ENCODE results near the gene SNRNP70. TPM values are rescaled to one million over a fixed set of nuclear protein-coding genes. Genes with fewer than 3 reads are reported as not detected.
A peak's percentile ranks its signal among the peaks of the same experiment; 100 is the strongest.

The SNRNP70 gene
- total RNA-seq, 2 experiments from 2014 or later = 177 to 193 TPM

- no peak for DNase-seq
- CTCF ChIA-PET = interaction anchor here (0.7 to 3.7 kb wide), 12 partner anchors 10 to 613 kb away, joined by 3 to 23 read pairs (median 4); partner anchors contain the start of genes LIN7B and RUVBL2
- no peak overlapping the region for H3K27ac Mint-ChIP-seq
- H3K36me3 Mint-ChIP-seq (ENCODE audit: low read depth) = peaks cover 2% of the 10 kb centered on the region
- no peak for ATAC-seq
- peak overlapping the region; percentile 83 for H3K4me3 Mint-ChIP-seq
- peaks cover 8% of the 10 kb centered on the region for H3K27me3 Mint-ChIP-seq (ENCODE audit: low read depth)
- H3K4me1 Mint-ChIP-seq (ENCODE audit: low read depth) = peaks cover 20% of the 10 kb centered on the region
- no peaks in the 10 kb centered on the region for H3K9me3 Mint-ChIP-seq (ENCODE audit: insufficient read depth)
- POLR2A ChIA-PET = interaction anchor here (0.6 to 0.7 kb wide), 2 partner anchors 293 to 439 kb away, joined by 3 read pairs; no protein-coding TSS in a partner anchor
Observed at GRCh38 chr19:49128545-49129237, 43.4 kb downstream of the SNRNP70 start.

- H3K4me3 Mint-ChIP-seq = no peak overlapping the region
- CTCF ChIA-PET = interaction anchor here (0.7 to 3.7 kb wide), 6 partner anchors 15 to 614 kb away, joined by 3 to 23 read pairs (median 9); partner anchors contain the start of gene LIN7B
- POLR2A ChIA-PET = interaction anchor here (0.7 kb wide), 1 partner anchor 440 kb away, joined by 3 read pairs; no protein-coding TSS in a partner anchor
- peaks cover 25% of the 10 kb centered on the region for H3K4me1 Mint-ChIP-seq (ENCODE audit: low read depth)
- DNase-seq = peak; percentile 20
- no peak overlapping the region for H3K27ac Mint-ChIP-seq
- peaks cover 2% of the 10 kb centered on the region for H3K36me3 Mint-ChIP-seq (ENCODE audit: low read depth)
- no peaks in the 10 kb centered on the region for H3K9me3 Mint-ChIP-seq (ENCODE audit: insufficient read depth)
- ATAC-seq = no peak
- H3K27me3 Mint-ChIP-seq (ENCODE audit: low read depth) = peaks cover 9% of the 10 kb centered on the region
Observed at GRCh38 chr19:49129238-49129583, 44.0 kb downstream of the SNRNP70 start.

- H3K4me3 Mint-ChIP-seq = no peak overlapping the region
- H3K4me1 Mint-ChIP-seq (ENCODE audit: low read depth) = peaks cover 27% of the 10 kb centered on the region
- peaks cover 2% of the 10 kb centered on the region for H3K36me3 Mint-ChIP-seq (ENCODE audit: low read depth)
- DNase-seq (peak; percentile 20), ATAC-seq (no peak)
- H3K9me3 Mint-ChIP-seq (ENCODE audit: insufficient read depth) = no peaks in the 10 kb centered on the region
- ChIA-PET CTCF (interaction anchor here (1.2 to 3.7 kb wide), 3 partner anchors 16 to 33 kb away, joined by 5 to 23 read pairs (median 8); partner anchors contain the start of gene LIN7B), POLR2A (no interaction called here)
- H3K27me3 Mint-ChIP-seq (ENCODE audit: low read depth) = peaks cover 12% of the 10 kb centered on the region
- no peak overlapping the region for H3K27ac Mint-ChIP-seq
Observed at GRCh38 chr19:49130325-49130724, 45.1 kb downstream of the SNRNP70 start.

- Mint-ChIP-seq H3K4me3 (peak overlapping the region; percentile 61), H3K4me1 (ENCODE audit: low read depth) (peaks cover 24% of the 10 kb centered on the region), H3K36me3 (ENCODE audit: low read depth) (peaks cover 1% of the 10 kb centered on the region), H3K27me3 (ENCODE audit: low read depth) (peaks cover 12% of the 10 kb centered on the region), H3K9me3 (ENCODE audit: insufficient read depth) (no peaks in the 10 kb centered on the region), H3K27ac (no peak overlapping the region)
- POLR2A ChIA-PET = no interaction called here
- CTCF ChIA-PET = interaction anchor here (1.0 to 3.7 kb wide), 4 partner anchors 12 to 140 kb away, joined by 3 to 24 read pairs (median 8); partner anchors contain the start of genes LIN7B and RUVBL2
- DNase-seq = peak; percentile 41
- ATAC-seq = peak; percentile 35
Observed at GRCh38 chr19:49132974-49133609, 47.8 kb downstream of the SNRNP70 start.

GRCh38 chr19:49133621-49134454 is 48.6 kb downstream of the SNRNP70 start:
- POLR2A ChIA-PET = no interaction called here
- Mint-ChIP-seq H3K9me3 (ENCODE audit: insufficient read depth) (no peaks in the 10 kb centered on the region), H3K27ac (no peak overlapping the region), H3K4me1 (ENCODE audit: low read depth) (peaks cover 18% of the 10 kb centered on the region), H3K27me3 (ENCODE audit: low read depth) (peaks cover 12% of the 10 kb centered on the region), H3K36me3 (ENCODE audit: low read depth) (no peaks in the 10 kb centered on the region), H3K4me3 (peak overlapping the region; percentile 61)
- CTCF ChIA-PET = interaction anchor here (1.0 to 3.7 kb wide), 4 partner anchors 12 to 140 kb away, joined by 3 to 24 read pairs (median 8); partner anchors contain the start of genes LIN7B and RUVBL2
- peak; percentile 56 for DNase-seq
- ATAC-seq = peak; percentile 70

- no peaks in the 10 kb centered on the region for H3K9me3 Mint-ChIP-seq (ENCODE audit: insufficient read depth)
- DNase-seq (no peak), ATAC-seq (no peak)
- no peak overlapping the region for H3K4me3 Mint-ChIP-seq
- H3K4me1 Mint-ChIP-seq (ENCODE audit: low read depth) = peaks cover 18% of the 10 kb centered on the region
- peaks cover 12% of the 10 kb centered on the region for H3K27me3 Mint-ChIP-seq (ENCODE audit: low read depth)
- ChIA-PET POLR2A (no interaction called here), CTCF (interaction anchor here (0.9 to 3.7 kb wide), 2 partner anchors 10 to 64 kb away, joined by 3 to 24 read pairs; no protein-coding TSS in a partner anchor)
- no peaks in the 10 kb centered on the region for H3K36me3 Mint-ChIP-seq (ENCODE audit: low read depth)
- H3K27ac Mint-ChIP-seq = no peak overlapping the region
Observed at GRCh38 chr19:49135686-49136085, 50.4 kb downstream of the SNRNP70 start.

GRCh38 chr19:49136771-49137171 is 51.5 kb downstream of the SNRNP70 start:
- DNase-seq (no peak), ATAC-seq (no peak)
- H3K4me3 Mint-ChIP-seq = no peak overlapping the region
- no peaks in the 10 kb centered on the region for H3K36me3 Mint-ChIP-seq (ENCODE audit: low read depth)
- ChIA-PET POLR2A (no interaction called here), CTCF (no interaction called here)
- peaks cover 18% of the 10 kb centered on the region for H3K4me1 Mint-ChIP-seq (ENCODE audit: low read depth)
- H3K27ac Mint-ChIP-seq = no peak overlapping the region
- peaks cover 12% of the 10 kb centered on the region for H3K27me3 Mint-ChIP-seq (ENCODE audit: low read depth)
- no peaks in the 10 kb centered on the region for H3K9me3 Mint-ChIP-seq (ENCODE audit: insufficient read depth)

- H3K4me1 Mint-ChIP-seq (ENCODE audit: low read depth) = peaks cover 18% of the 10 kb centered on the region
- no peak overlapping the region for H3K4me3 Mint-ChIP-seq
- peaks cover 7% of the 10 kb centered on the region for H3K27me3 Mint-ChIP-seq (ENCODE audit: low read depth)
- H3K27ac Mint-ChIP-seq = no peak overlapping the region
- CTCF ChIA-PET = interaction anchor here (2.4 kb wide), 1 partner anchor 58 kb away, joined by 8 read pairs; no protein-coding TSS in a partner anchor
- POLR2A ChIA-PET = no interaction called here
- no peaks in the 10 kb centered on the region for H3K36me3 Mint-ChIP-seq (ENCODE audit: low read depth)
- no peaks in the 10 kb centered on the region for H3K9me3 Mint-ChIP-seq (ENCODE audit: insufficient read depth)
- DNase-seq (no peak), ATAC-seq (no peak)
Observed at GRCh38 chr19:49140951-49141350, 55.7 kb downstream of the SNRNP70 start.

- no peak for DNase-seq
- ChIA-PET POLR2A (no interaction called here), CTCF (no interaction called here)
- no peak for ATAC-seq
- Mint-ChIP-seq H3K4me1 (ENCODE audit: low read depth) (peaks cover 17% of the 10 kb centered on the region), H3K27ac (no peak overlapping the region), H3K4me3 (no peak overlapping the region), H3K36me3 (ENCODE audit: low read depth) (no peaks in the 10 kb centered on the region), H3K9me3 (ENCODE audit: insufficient read depth) (no peaks in the 10 kb centered on the region), H3K27me3 (ENCODE audit: low read depth) (peaks cover 8% of the 10 kb centered on the region)
Observed at GRCh38 chr19:49141352-49141751, 56.1 kb downstream of the SNRNP70 start.

- Mint-ChIP-seq H3K36me3 (ENCODE audit: low read depth) (no peaks in the 10 kb centered on the region), H3K27me3 (ENCODE audit: low read depth) (peaks cover 18% of the 10 kb centered on the region), H3K9me3 (ENCODE audit: insufficient read depth) (no peaks in the 10 kb centered on the region), H3K27ac (no peak overlapping the region), H3K4me1 (ENCODE audit: low read depth) (peaks cover 17% of the 10 kb centered on the region), H3K4me3 (peak overlapping the region; percentile 73)
- DNase-seq (peak; percentile 76), ATAC-seq (peak; percentile 94)
- ChIA-PET CTCF (interaction anchor here (0.7 to 5.4 kb wide), 3 partner anchors 29 to 149 kb away, joined by 3 to 59 read pairs (median 3); partner anchors contain the start of genes LIN7B and RUVBL2), POLR2A (interaction anchor here (0.7 kb wide), 1 partner anchor 13 kb away, joined by 3 read pairs; no protein-coding TSS in a partner anchor)
Observed at GRCh38 chr19:49142866-49143335, 57.6 kb downstream of the SNRNP70 start.
